Tibial nerve (tissue), 4 donors: ENCODE measurements around the gene TNS3. TPM values are rescaled to one million over a fixed set of nuclear protein-coding genes. Genes with fewer than 3 reads are reported as not detected.
"Not testable (repeated sequence)": the region's sequence is repeated elsewhere in the genome, so short reads cannot be mapped to it uniquely, and the experiment has no call there.

Experiments
- DNase-seq, 2 donors: peaks; one replicate each; pipeline ENCODE4 v3.0.0-alpha.2; 2019; ENCODE audit warnings: low spot score in 2 of 2
- H3K27ac ChIP-seq, 4 donors: fragments of 200-600 bp; sonication (generic) in 3 of 4; one replicate each; pipeline ENCODE4 v1.5.1; 2017 to 2019; ENCODE audit warnings: mild to moderate bottlenecking in 1 of 4
- H3K27me3 ChIP-seq, 2 donors: fragments of 200-600 bp; sonication (generic) in 1 of 2; one replicate each; pipeline versions ENCODE4 v1.5.1 to v1.6.0; 2017 to 2019
- H3K36me3 ChIP-seq, 3 donors: fragments of 200-600 bp; sonication (generic); one replicate each; pipeline ENCODE4 v1.5.1; 2018 to 2019
- H3K4me1 ChIP-seq, 4 donors: fragments of 200-600 bp; sonication (generic) in 3 of 4; one replicate each; pipeline ENCODE4 v1.5.1; 2017 to 2019
- H3K4me3 ChIP-seq, 4 donors: fragments of 200-600 bp; sonication (generic) in 3 of 4; one replicate each; pipeline ENCODE4 v1.5.1; 2017 to 2019; ENCODE audit warnings: mild to moderate bottlenecking in 1 of 4, moderate library complexity in 1 of 4
- H3K9me3 ChIP-seq, 4 donors: fragments of 200-600 bp; sonication (generic) in 3 of 4; one replicate each; pipeline ENCODE4 v1.5.1; 2017 to 2019
- EP300 ChIP-seq, 2 donors: sonication (generic); formaldehyde crosslinking; IDR thresholded peaks; one replicate each; pipeline ENCODE4 v1.6.1; 2017; ENCODE audit warnings: antibody characterized with exemption in 2 of 2, mild to moderate bottlenecking in 1 of 2
- POLR2A ChIP-seq, 2 donors: fragments of 450-650 bp; IDR thresholded peaks; one replicate each; pipeline ENCODE4 v1.6.1; 2017; ENCODE audit warnings: antibody characterized with exemption in 2 of 2, mild to moderate bottlenecking in 2 of 2, moderate library complexity in 2 of 2
- WGBS, 2 donors: methylation state at CpG; one replicate each; pipeline ENCODE4 v1.1.5; 2018; 5-methylcytosine and 5-hydroxymethylcytosine counted together
- total RNA-seq, 4 donors: library from RNA; depleted of rRNA; stranded (reverse); fragments of >200 nt; gene quantifications; one replicate each; pipeline ENCODE4 v1.1.0, GENCODE V29; 2016
- TF ChIP-seq, protein P1 (sequence below), 5 experiments: fragments of 200-600 bp in 3 of 5; fragments of 450-650 bp in 2 of 5; sonication (generic) in 3 of 5; IDR thresholded peaks; one replicate each; pipeline ENCODE4 v1.5.1; 2016 to 2019; ENCODE audit warnings: antibody characterized with exemption in 5 of 5, mild to moderate bottlenecking in 3 of 5, moderate library complexity in 2 of 5

Gene TNS3
- total RNA-seq, 4 donors from 2014 or later: 118 to 142 (median 133) TPM

DNA sequence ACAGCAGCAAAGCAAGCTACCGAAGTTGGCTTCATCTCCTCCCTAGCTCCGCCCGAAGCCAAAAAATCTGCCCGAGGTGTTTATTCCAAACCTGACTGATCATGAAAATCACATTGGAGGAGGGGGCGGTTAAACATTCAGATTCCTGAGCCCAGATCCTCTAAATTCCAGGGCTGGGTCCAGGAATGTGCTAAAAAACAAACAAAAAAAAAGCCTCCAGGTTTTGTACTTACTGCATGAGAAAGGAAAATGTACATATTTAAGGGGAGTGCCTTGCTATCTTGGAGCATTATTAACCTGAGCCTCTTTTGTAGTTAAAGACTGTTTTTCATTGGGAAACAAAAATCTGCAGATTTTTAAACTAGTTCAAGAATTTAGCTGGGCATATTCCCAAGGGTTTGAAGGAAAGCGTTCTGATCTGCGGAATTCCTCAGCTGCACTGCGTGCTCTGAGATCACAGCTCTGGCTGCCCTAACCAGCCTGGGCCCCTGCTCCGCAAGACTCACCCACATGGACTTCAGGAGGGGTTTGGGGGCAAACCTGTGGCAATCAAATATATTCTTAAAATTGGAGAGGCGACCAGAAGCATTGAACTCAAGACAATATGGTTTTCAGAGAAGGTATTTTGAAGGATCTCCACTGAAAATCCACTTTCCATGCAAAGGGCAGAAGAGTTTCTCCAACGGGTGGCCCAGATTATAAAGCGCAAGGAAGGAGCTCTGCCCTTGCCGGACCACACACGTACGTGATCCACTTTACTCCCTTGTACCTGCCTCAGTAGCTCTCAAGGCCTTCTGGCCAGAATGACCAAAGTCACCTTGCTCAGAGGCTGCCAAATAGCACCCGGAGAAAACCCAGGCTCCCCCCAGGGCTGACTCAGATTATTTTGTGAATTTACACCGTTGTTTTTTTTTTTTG, 10.0 kb upstream of the TNS3 start:
- Histone ChIP-seq H3K4me3 (no peak overlapping the region), H3K27ac (peak overlapping the region; percentile 1 to 44 (median 23)), H3K9me3 (peaks cover 0 to 7% (median 0%) of the 10 kb centered on the region in 4 donors), H3K36me3 (no peaks in the 10 kb centered on the region), H3K4me1 (peaks cover 0 to 23% (median 6%) of the 10 kb centered on the region in 4 donors), H3K27me3 (no peaks in the 10 kb centered on the region)
- TF ChIP-seq EP300 (IDR thresholded peaks at IDR 0.05): no peak
- no peak for TF ChIP-seq POLR2A (IDR thresholded peaks at IDR 0.05)
- TF ChIP-seq, protein P1, sequence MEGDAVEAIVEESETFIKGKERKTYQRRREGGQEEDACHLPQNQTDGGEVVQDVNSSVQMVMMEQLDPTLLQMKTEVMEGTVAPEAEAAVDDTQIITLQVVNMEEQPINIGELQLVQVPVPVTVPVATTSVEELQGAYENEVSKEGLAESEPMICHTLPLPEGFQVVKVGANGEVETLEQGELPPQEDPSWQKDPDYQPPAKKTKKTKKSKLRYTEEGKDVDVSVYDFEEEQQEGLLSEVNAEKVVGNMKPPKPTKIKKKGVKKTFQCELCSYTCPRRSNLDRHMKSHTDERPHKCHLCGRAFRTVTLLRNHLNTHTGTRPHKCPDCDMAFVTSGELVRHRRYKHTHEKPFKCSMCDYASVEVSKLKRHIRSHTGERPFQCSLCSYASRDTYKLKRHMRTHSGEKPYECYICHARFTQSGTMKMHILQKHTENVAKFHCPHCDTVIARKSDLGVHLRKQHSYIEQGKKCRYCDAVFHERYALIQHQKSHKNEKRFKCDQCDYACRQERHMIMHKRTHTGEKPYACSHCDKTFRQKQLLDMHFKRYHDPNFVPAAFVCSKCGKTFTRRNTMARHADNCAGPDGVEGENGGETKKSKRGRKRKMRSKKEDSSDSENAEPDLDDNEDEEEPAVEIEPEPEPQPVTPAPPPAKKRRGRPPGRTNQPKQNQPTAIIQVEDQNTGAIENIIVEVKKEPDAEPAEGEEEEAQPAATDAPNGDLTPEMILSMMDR (IDR thresholded peaks at IDR 0.05): no peak
- DNase-seq: no peak
- WGBS, 2 donors: 34 to 41% methylated on average over 17 of the region's 17 CpGs

DNA sequence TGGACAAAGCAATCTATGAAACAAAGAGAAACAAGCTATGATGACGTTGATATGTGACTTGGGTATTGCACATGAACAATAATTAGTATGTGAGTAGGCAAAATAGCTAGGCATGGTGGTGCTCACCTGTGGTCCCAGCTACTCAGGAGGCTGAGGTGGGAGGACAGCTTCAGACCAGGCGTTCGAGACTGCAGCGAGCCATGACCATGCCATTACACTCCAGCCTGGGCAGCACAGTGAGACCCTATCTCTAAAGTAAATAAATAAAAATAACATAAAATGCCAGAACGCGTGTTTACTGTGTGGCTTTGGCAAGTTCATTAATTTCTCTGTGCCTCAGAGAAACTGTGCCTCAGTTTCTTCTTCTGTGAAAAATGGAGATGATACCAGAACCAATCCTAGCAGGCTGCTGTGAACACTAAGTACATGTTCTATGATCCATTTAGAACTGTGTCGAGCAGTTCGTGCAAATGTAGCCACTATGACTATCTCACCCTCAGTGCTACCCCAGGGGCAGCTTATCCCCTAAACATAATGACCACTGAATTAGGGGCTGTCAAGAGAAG, 9.3 kb upstream of the TNS3 start:
- no peak for DNase-seq
- peak overlapping the region in 2 of 4 donors; percentile 11 to 44 for H3K27ac ChIP-seq

DNA sequence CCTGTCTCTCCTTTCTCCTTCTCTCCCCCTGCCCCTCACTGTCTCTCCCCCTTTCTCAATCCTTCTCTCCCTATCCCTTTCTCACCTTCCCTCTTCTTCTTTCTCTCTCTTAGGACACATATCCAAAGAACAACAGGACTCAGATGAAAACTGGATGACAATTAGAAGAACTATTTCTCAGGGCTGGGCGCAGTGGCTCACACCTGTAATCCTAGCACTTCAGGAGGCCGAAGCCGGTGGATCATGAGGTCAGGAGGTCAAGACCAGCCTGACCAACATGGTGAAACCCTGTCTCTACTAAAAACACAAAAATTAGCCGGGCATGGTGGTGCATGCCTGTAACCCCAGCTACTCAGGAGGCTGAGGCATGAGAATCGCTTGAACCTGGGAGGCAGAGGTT, 8.3 kb upstream of the TNS3 start:
- H3K27me3 ChIP-seq, H3K36me3 ChIP-seq, DNase-seq, H3K4me3 ChIP-seq, H3K9me3 ChIP-seq: not testable (repeated sequence)
- 93 to 95% methylated on average over 5 of the region's 5 CpGs for WGBS, 2 donors
- peak overlapping the region in 1 of 4 donors; percentile 50 for H3K27ac ChIP-seq
- H3K4me1 ChIP-seq: peaks cover 0 to 28% (median 6%) of the 10 kb centered on the region in 4 donors

More for the DNA sequence above, 9.3 kb upstream of the TNS3 start:
- Histone ChIP-seq H3K27me3 (no peaks in the 10 kb centered on the region), H3K4me1 (peaks cover 0 to 28% (median 6%) of the 10 kb centered on the region in 4 donors), H3K36me3 (no peaks in the 10 kb centered on the region), H3K9me3 (no peaks in the 10 kb centered on the region), H3K4me3 (no peak overlapping the region)
- TF ChIP-seq POLR2A (IDR thresholded peaks at IDR 0.05) (no peak), EP300 (IDR thresholded peaks at IDR 0.05) (no peak)
- TF ChIP-seq, protein P1 (IDR thresholded peaks at IDR 0.05): no peak
- WGBS, 2 donors: 82 to 85% methylated on average over 8 of the region's 8 CpGs

DNA sequence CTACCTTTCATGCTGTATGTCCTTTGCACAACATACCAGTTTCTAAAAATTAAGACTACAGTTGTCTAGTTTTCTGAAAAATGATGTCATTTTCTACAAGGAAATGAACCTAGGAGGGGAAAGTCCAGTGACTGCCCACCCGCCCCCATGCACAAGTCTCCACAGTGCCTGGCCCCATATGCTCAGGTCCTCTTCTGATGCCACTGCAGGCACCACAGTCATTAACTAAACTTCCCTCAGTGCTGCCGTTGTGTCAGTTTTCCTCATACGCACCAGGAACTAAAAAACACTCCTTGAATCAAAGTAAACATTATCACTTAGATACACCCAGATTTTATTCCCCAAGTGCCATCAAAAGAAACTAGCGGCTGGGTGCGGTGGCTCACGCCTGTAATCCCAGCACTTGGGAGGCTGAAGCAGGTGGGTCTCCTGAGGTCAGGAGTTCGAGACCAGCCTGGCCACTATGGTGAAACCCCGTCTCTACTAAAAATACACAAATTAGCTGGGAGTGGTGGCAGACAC, 6.9 kb upstream of the TNS3 start:
- Histone ChIP-seq H3K27me3 (no peaks in the 10 kb centered on the region), H3K4me1 (peaks cover 0 to 40% (median 12%) of the 10 kb centered on the region in 4 donors), H3K27ac (no peak overlapping the region), H3K9me3 (no peaks in the 10 kb centered on the region), H3K36me3 (no peaks in the 10 kb centered on the region), H3K4me3 (no peak overlapping the region)
- WGBS, 2 donors: 77 to 83% methylated on average over 8 of the region's 8 CpGs
- TF ChIP-seq, protein P1 (IDR thresholded peaks at IDR 0.05): no peak
- TF ChIP-seq EP300 (IDR thresholded peaks at IDR 0.05) (no peak), POLR2A (IDR thresholded peaks at IDR 0.05) (no peak)
- DNase-seq: no peak

DNA sequence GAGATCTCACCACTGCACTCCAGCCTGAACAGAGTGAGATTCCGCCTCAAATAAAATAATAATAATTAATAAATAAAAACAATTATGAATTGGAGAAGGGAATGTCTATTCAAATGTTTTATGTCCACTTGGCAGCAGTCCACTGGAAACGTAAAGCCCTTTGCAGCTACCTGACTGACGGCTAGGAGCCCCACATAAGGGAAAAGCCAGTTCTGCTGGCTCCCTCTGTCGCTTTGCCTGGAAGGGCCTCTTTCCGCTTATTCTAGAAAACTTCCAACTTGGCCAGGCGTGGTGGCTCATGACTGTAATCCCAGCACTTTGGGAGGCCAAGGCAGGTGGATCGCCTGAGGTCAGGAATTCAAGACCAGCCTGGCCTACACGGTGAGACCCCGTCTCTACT, 6.1 kb upstream of the TNS3 start:
- no peaks in the 10 kb centered on the region for H3K27me3 ChIP-seq
- H3K4me1 ChIP-seq: peaks cover 0 to 48% (median 16%) of the 10 kb centered on the region in 4 donors
- 87 to 91% methylated on average over 9 of the region's 9 CpGs for WGBS, 2 donors
- no peak for DNase-seq
- H3K27ac ChIP-seq: no peak overlapping the region
- no peaks in the 10 kb centered on the region for H3K9me3 ChIP-seq
- no peak overlapping the region for H3K4me3 ChIP-seq
- TF ChIP-seq, protein P1 (IDR thresholded peaks at IDR 0.05): no peak
- TF ChIP-seq EP300 (IDR thresholded peaks at IDR 0.05) (no peak), POLR2A (IDR thresholded peaks at IDR 0.05) (no peak)
- no peaks in the 10 kb centered on the region for H3K36me3 ChIP-seq
